PFSK-1 (cell line): ENCODE results near the gene SLC41A1.

Experiments
- POLR2AphosphoS5 ChIP-seq: IDR thresholded peaks from 2 replicates; pipeline ENCODE4 v1.6.1; 2012; ENCODE audit warnings: low read depth, mild to moderate bottlenecking, control low read depth, low read length, moderate library complexity
- SIN3A ChIP-seq: IDR thresholded peaks from 2 replicates; pipeline ENCODE4 v1.6.1; 2012; ENCODE audit warnings: mild to moderate bottlenecking, low read length, moderate library complexity, borderline replicate concordance; ENCODE audit not compliant: insufficient read depth
- TAF1 ChIP-seq: IDR thresholded peaks from 2 replicates; pipeline ENCODE4 v1.6.1; 2012; ENCODE audit warnings: low read length, control low read depth, borderline replicate concordance; ENCODE audit not compliant: insufficient read depth

GRCh38 chr1:205843036-205843859, 30.2 kb upstream of the SLC41A1 start:
- TF ChIP-seq POLR2AphosphoS5 (no peak), TAF1 (no peak), SIN3A (no peak)
